ENCODE data around the gene MAGI3.
"Not testable (repeated sequence)": the region's sequence is repeated elsewhere in the genome, so short reads cannot be mapped to it uniquely, and the experiment has no call there.

Gene MAGI3

DNA sequence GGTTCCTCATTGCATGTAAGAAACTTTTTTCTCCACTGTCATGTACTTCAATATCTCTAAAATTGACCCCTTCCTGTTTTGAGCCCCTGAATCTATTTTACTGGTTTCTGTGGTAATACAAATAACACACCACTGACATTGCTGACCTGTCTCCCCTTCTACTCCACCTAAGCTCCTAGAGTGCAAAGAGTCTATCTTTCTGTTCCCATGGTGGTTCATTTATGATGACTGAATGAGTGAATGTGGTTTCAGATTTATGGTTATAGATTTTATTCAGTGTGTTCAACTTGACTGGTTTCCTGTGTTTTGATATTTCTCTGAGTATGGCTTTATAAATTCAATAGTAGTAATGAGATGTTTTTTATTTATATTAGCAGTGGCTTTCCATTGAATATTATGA is 127.7 kb downstream of the MAGI3 start:
- DNase-seq, result no peak

DNA sequence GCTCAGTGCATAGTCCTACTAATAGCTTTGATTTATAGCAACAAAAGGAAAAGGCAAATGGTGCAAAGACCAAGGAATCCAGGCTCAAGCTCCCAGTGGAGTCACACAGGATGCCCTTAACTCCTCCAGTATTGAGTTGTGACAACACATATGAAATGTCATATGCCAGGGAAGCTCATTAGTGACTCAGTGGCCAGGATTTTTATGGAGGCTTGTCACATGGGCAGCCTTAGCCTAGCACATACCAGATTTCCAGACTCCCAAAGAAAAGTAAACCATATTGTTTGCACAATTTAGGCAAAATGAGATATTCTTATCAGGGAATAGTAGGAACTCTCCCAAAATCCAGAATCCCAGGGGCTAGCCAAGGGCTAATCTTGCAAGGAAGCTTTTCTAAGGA is 129.2 kb downstream of the MAGI3 start:
- DNase-seq, result no peak

DNA sequence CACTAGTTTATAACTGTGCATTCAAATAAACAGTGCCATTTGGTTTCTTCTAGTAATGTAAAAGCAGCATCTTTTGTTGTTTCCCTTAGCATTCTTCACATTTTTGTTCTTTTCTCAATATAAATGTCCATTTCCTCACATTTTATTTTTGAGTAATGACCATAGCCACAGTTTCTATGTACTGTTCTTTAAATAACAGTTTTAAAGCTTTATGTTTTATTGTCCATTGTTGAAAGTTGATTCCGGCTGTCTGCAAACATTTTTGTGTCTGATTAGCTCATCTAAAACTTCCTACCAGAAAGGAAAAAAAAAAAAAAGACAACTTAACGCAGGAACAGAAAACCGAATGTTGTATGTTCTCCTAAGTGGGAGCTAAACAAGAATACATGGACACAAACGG is 139.7 kb downstream of the MAGI3 start:
- no peak for DNase-seq

DNA sequence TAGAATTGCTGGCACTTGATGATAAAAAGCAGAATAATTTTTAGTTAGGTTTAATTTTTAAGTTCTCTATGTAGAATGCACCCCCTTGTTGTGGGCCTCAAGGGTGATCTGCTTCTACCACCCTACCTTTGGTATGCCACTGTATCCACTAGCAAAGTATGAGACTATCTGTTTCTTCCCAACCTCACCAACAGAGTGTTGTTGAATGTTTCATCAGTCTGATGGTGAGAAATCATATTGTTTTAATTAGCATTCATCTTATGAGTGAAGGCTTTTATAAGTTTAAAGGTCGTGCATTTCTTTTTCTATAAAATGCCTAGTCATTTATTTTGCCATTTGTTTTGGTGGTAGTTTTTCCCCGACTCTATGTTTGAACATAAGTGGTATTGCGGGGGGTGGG is 141.0 kb downstream of the MAGI3 start:
- no peak for DNase-seq

DNA sequence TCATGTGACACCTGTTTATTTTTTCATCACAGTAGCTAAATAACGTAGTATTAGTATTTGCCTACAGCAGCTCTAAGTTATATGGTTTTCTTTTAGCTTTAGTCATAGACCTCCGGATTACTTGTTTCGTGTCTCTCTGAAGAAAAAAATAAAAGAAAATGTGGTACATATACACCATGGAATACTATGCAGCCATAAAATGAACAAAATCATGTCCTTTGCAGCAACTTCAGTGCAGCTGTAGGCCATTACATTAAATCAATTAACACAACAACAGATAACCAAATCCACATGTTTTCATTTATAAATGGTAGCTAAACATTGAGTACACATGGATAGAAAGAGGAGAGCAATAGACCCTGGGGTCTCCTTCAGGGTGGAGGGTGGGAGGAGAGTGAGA is 142.7 kb downstream of the MAGI3 start:
- no peak for DNase-seq

DNA sequence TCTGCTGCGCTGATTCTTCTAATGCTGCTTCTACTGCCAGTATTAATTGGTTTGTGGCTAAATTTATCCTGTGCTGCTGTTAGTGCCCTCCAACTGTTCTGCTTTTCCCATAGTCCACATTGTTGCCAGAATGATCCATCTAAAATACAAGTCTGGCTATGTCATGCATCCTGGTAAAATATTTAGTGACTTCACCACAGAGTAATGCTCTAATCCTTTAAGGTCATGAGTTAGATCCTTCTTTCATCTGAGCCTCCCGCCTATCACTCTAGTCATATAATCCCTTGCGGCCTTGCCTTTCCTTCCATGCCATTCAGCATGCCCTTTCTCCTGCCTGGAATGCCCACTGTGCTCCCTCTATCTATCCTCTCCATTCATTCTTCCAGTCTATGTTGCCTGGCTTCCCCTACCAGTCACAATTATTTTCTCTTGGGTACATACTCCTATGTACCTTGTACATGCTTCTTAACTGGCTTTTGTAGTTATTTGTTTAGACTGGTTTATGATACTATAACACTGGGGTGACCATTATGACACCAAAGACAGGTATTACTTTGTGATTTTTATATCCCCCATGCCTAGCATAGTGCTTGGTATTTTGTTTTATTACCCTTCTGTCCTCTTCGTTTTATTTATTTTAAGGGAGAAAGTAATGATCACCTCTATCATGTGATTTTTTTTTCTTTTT is 144.0 kb downstream of the MAGI3 start:
- no peak for DNase-seq

DNA sequence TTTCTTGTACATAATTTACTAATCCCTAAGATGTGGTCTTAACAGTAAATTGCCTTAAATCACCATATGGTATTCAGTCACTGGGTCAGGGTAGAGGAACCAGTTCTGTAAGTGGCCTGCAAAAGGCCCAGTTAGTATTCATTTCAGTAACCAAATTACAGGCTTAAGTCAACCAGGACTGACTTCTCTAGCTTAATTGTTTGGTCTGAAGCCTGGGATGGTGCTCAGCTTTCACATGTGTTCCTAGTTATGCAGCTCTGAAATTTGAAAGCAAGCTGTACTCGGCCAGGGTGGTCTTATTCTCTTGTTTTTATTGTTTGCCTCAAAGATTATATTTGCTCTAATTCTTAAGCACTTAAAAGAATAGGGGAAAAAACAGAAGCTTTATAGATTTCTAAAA is 144.6 kb downstream of the MAGI3 start:
- no peak for DNase-seq

DNA sequence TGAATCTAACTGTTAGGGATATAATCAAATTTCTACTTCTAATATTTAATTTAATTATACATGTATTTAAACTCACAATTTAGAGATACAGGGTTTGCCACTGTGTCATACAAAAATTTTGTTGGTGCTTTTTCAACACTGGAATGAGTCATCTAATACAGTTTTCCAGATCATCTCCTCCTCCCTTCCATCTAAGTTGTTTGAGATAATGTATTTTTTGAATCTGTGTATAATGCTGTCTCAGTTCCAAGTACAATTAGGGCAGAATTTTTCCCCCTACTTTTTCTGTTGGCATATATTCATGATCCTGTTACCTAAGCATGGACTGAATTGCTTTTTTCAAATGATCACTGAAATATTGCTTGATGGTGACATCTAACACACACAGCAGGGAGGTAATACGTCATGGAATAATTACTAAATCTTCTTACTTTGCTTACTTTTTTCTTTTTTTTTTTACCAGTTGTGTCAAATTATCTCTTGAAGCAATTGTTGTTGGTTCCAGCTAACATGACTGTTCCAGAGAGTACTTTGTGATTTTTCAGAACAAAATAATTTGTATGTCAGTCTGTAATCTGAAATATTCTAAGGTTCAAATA is 146.0 kb downstream of the MAGI3 start:
- DNase-seq, result no peak

DNA sequence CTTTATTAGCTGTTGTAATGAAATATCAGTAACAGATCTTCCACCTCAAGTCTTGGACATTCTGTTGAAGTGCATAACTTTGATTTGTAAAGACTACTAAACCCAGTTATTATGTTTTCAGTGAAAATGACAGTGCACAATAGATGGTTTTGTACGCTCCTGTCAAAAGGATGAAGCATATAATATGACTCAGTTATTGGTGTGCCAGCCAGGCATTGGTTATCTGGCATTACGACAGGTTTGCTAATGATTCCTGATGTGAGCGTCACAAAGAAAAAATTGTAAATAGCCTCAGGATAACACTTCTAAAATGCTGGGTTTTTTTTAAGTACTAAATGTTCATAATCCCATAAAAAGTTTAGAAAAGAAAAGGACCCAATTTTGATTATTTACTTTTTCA is 147.9 kb downstream of the MAGI3 start:
- no peak for DNase-seq

DNA sequence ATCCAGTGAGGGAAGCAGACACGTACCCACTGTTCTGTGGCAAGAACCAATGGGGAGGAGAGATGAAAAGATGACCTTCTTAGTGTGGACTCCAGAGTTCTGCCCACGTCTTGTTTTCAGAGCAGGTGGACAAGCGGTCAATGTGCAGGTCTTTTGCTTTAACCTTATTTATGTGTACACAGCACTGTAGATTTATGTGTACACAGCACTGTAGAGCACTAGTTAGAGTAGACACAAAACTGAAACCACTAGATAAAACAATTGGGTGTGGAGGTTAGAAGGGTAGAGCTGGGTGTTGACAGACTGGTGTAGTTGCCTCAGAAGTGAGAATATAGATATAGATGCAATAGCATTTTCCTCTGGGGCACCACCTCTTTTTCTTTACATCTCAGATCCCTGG is 150.0 kb downstream of the MAGI3 start:
- no peak for DNase-seq

DNA sequence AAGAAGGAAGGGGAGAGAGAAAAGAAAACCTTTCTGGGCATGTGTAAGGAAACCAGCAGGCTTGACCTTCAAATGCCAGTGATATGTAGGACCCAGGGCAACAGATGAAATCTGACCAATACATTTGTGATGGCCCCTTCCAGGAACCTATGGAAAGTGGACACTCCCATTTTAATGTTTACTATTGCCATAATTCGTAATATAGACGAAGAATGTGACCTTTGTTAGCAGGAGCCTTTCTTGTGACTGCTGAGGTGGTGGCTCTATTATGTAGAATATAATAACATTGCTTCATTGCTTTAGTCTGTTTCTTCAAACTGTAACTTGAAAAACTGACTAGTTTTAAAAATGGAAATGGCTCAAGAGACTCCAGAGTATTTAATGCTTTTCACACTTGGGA is 150.8 kb downstream of the MAGI3 start:
- no peak for DNase-seq

DNA sequence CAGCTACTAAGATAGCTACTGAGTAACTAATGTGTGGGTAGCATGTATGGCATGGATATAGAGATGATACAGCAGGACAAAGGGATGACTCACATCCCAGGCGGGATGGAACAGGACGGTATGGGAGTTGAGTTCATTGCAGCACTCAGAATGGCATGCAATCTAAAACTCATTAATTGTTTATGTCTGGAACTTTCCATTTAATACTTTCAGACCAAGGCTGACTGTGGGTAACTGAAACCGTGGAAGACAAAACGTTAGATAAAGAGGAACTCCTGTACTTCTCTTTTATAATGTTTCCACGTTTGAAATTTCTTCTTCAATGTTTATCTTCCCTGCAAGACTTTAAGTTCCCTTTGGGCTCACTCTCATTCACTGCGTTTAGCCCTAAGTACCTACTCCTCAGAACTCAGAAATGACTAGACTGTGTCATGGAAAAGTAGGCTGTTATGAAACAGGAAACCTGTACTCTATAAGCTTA is 151.9 kb downstream of the MAGI3 start:
- no peak for DNase-seq

DNA sequence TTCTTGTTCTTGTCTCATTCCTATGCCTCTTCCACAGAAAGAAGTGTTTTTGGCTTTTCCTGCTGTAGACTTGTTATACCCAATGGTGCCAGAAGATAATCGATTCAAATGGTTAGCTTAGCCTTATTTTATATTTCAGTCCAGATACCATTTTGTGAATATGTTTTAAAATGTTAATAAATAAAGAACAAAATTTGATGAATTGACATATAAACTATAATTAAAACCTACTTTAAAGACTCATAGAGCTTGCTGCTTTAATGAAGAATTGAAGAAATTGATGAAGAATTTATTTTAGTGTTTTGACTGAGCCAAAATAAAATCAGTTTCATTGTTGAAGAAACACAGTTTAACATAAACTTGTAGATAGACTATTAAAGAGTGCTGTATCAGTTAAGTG is 152.8 kb downstream of the MAGI3 start:
- DNase-seq, result no peak

DNA sequence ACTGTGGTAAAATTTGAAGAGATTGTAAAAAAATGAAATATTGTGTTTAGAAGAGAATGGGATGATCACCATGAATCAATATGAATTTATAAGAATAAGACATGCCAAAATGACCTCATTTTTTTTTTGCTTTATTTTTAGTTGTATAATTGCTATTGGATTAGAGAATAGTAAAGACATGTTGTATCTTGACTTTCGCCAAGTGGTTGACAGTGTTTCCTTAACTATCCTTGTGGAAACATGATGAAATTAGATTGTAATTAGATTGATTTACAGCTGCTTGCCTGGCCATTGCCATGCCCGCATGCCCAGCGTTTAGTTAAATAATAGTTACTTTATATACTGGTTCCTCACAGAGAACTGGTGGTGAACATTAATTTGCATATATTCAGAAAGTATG is 154.9 kb downstream of the MAGI3 start:
- DNase-seq, result no peak

DNA sequence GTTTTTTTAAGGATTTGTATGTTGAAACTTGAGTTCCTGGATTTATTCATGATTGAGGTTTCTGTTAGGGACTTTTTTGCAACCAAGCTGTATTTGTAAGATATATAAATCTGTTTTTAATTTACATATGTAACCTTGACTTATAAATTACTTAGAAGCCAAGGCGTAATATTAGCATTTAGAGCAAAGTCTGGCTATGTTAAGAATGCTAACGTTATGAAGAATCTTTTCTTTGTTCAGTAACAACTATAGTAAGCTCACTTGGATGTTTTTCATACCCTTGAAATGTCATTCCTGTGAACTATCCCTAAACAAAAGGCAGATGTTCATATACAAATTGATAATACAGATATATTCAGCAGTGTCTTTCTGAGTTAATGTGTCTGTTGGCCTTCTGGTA is 155.3 kb downstream of the MAGI3 start:
- no peak for DNase-seq

DNA sequence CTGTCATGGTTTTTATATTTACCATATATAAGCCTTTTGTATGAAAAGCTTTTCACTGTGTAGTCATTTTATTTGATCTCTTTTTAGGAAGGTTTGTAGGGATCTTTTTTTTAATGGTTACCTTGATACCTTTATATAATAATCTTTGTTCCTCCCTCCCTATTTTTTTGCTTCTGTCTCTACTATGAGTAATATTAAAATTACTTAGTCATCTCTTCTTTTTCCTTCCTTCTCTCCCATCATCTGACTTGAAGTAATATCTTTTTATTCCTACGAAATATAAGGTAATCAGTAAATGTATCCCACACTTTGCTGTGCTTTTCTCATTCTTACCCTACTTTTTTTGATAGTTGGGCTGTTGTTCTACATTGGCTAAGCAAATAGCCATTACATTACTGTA is 161.4 kb downstream of the MAGI3 start:
- no peak for DNase-seq

DNA sequence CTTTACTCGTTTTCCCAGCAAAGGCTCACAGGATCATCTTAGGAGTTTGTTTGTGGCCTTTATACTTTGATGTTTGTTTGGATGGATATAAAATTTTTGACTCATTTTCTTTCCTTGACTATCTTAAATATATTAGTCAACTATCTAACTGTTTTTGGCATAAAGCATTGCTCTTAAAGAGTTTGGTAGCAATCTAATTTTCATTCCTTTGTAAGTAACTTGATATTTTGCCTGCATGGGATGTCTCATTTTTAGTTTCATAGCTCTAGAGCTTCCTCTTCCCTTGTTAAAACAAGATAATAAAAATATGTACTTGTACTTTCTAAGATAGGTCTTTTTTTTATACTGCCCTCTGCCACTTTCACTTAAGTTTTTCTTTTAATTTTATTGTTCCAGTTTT is 161.9 kb downstream of the MAGI3 start:
- DNase-seq, result no peak

DNA sequence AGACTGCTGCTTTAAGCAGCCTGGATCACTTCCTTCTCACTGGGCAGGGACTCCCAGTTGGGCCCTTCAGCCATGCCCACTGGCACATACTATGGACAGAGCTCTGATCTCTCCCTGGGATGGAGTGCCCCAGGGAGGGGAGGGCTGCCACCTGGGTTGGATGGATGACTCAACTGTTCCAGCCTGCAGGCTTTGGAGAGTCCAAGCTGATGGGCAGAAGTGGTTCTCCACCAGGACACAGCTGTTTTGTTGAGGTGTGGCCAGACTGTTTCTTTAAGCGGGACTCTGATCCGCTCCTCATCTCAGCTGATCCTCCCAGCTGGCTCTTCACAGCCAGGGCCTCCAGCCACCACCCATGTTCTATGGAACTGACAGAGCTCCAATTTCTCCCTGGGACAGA is 166.9 kb downstream of the MAGI3 start:
- DNase-seq, result no peak

DNA sequence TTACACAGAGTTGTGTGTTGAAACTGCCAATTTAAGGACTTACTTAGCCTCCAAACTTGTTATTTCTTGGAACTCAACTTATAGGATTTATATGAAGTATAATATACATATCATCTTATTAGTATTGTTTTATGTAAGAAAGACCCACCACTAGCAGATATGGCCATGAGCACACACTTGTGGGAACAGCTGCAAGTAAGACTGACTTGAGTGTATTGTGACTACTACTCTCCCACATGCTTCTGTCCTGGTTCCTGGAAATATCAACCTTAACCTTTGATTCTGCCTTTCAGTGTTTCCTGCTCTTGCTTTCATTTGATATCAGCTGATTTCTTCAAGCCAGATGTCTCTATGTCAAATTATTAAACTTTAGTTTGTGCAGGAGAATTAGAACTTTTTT is 175.3 kb downstream of the MAGI3 start:
- DNase-seq, result no peak

DNA sequence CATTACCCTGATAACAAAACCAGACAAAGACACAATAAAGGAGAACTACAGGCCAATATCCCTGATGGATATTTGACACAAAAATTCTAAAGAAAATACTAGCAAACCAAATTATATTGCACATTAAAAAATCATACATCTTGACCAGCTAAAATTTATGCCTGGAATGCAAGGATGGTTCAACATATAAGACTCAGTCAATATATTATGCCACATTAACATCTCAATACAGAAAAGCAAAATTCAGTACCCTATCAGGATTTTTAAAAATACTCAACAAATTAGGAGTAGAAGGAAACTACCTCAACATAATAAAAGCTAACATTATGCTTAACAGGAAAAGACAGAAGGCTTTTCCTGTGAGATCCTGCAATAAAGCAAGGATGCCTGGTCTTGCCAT is 177.1 kb downstream of the MAGI3 start:
- DNase-seq, result no peak

DNA sequence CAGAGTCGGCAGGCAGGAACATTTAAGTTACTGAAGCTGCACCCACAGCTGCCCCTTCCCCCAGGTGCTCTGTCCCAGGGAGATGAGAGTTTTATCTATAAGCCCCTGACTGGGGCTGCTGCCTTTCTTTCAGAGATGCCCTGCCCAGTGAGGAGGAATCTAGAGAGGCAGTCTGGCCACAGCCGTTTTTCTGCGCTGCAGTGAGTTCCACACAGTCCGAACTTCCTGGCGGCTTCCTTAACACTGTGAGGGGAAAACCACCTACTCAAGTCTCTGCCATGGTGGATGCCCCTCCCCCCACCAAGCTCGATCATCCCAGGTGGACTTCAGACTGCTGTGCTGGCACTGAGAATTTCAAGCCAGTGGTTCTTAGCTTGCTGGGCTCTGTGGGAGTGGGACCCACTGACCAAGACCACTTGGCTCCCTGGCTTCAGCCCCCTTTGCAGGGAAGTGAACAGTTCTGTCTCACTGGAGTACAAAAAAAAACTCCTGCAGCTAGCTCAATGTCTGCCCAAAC is 185.5 kb downstream of the MAGI3 start:
- DNase-seq, result not testable (repeated sequence)

DNA sequence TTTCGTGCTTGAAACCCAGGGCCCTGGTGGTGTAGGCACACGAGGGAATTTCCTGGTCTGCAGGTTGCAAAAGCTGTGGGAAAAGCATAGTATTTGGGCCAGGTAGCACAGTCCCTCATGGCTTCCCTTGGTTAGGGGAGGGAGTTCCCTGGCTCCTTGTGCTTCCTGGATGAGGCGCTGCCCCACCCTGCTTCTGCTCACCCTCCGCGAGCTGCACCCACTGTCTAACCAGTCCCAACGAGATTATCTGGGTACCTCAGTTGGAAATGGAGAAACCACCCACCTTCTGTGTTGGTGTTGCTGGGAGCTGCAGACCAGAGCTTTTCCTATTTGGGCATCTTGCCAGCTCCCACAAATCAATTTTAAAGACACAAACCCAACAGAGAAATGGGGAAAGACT is 186.0 kb downstream of the MAGI3 start:
- DNase-seq, result no peak

DNA sequence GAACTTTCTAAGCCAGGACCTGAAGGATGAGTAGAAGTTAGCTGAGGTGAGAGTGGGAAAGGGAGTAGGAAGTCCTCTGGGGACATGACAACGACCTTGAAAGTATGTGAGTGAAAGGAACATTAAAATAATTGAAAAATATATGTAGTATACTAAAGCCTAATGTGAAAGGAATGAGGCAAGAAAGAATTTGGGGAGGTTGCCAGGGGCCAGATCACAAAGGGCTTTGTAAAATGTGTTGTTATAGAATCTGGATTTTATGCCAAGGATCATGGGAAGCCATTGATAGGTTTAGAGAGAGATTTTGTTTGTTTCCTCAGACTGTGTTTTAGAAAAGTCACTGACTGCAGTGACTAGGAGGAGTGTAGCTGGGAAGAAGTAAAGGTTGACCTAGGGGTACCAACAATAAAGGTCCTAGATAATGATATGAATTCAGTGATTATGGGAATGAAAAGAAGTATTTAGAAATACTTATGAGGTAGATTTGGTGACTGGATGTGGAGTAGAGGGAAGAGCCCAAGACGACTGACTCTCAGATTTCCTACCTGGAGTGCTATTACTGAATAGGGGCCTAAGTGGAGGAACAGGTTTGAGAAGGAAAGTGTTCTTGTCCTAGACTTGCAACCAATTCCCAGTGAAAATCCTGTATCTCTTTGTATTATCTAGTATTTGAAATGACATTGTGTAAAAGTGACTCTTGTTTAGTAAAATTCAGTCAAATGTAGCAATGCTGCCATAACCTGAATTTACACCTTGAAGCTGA is 189.1 kb downstream of the MAGI3 start:
- DNase-seq, result no peak

DNA sequence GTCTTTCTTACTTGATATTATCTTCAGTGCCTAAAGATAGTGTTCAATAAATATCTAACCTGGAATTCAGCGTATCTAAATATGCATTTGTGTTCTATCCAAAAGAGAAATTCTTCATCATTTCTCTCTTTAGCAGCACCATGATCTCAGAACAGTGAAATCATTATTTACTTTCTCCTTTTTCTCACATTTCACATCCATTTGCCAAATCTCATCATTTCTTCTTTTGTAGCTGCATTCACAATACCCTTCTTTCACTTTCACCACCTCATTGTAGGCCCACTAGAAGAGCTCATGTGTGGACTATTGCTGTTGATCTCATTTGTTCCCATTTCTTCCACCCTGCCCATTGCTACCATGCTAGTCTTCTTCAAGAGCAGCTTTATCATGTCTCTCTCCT is 191.0 kb downstream of the MAGI3 start:
- no peak for DNase-seq

Data from NCI-H524 (cell line).